Measurements from ENCODE around the gene KCNA2.

KCNA2 gene

GRCh38 chr1:110545492-110545891 lies 60.7 kb downstream of the KCNA2 start:
- no peak for DNase-seq
- Histone ChIP-seq H3K36me3 (no peaks in the 10 kb centered on the region), H3K4me3 (ENCODE audit: low read depth, low read length) (no peak overlapping the region), H3K27ac (no peak overlapping the region), H3K27me3 (ENCODE audit: insufficient read depth, low read depth, severe bottlenecking) (no peaks in the 10 kb centered on the region), H3K9me3 (ENCODE audit: severe bottlenecking) (no peaks in the 10 kb centered on the region)
- TF ChIP-seq CTCF (IDR thresholded peaks at IDR 0.05; ENCODE audit: low read depth, low read length) = no peak

DNA sequence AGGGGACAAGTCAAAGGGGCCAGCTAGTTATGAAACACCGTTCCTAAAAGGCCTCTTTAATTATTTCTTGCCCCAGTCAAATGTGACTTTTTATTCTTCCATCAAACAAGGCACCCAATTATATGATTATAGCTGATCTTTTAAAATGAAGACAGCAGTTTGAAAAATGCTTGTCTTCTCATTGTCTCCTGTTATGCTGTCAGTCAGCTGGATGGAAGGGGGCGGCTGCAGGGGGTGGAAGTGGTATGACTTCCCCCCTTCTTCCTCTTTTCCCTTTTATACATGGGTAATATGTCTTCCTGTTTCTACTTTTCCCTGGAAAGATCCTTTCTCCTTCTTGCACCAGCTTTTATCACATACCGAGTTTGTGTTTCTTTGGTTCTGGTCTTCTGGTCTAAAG lies 61.4 kb downstream of the KCNA2 start:
- Histone ChIP-seq H3K27ac (no peak overlapping the region), H3K36me3 (no peaks in the 10 kb centered on the region), H3K27me3 (ENCODE audit: insufficient read depth, low read depth, severe bottlenecking) (no peaks in the 10 kb centered on the region), H3K4me3 (ENCODE audit: low read depth, low read length) (no peak overlapping the region), H3K9me3 (ENCODE audit: severe bottlenecking) (no peaks in the 10 kb centered on the region)
- no peak for DNase-seq
- no peak for TF ChIP-seq CTCF (IDR thresholded peaks at IDR 0.05; ENCODE audit: low read depth, low read length)

Data from WERI-Rb-1 (cell line).